Heart right ventricle (tissue), 16 donors: Measurements from ENCODE around the gene CNKSR2. TPM values are rescaled to one million over a fixed set of nuclear protein-coding genes. Genes with fewer than 3 reads are reported as not detected.

Source experiments
- ATAC-seq, 8 donors: fragments of 200-7000 bp; cut with Tn5 transposase; one replicate each; pipeline ENCODE4 v1.9.1; 2020; ENCODE audit warnings: mild to moderate bottlenecking in 8 of 8, moderate library complexity in 8 of 8, moderate number of reproducible peaks in 1 of 8
- DNase-seq, 2 donors: peaks; one replicate each; pipeline ENCODE4 v3.0.0-alpha.2; 2020
- H3K27ac ChIP-seq, 10 donors: fragments of 200-600 bp; sonication (generic) in 2 of 10; one replicate each; pipeline versions ENCODE4 v1.5.0 to v1.8.0; 2020 to 2022; ENCODE audit warnings: mild to moderate bottlenecking in 3 of 10
- H3K27me3 ChIP-seq, 7 donors: fragments of 200-600 bp; one replicate each; pipeline ENCODE4 v1.8.0; 2021 to 2022; ENCODE audit warnings: mild to moderate bottlenecking in 2 of 7
- H3K36me3 ChIP-seq, 9 donors: fragments of 200-600 bp; sonication (generic) in 1 of 9; one replicate each; pipeline versions ENCODE4 v1.5.0 to v1.8.0; 2020 to 2022; ENCODE audit warnings: mild to moderate bottlenecking in 2 of 9
- H3K4me1 ChIP-seq, 9 donors: fragments of 200-600 bp; sonication (generic) in 1 of 9; one replicate each; pipeline versions ENCODE4 v1.5.0 to v1.8.0; 2020 to 2022; ENCODE audit warnings: mild to moderate bottlenecking in 4 of 9
- H3K4me3 ChIP-seq, 10 donors: fragments of 200-600 bp; sonication (generic) in 2 of 10; one replicate each; pipeline versions ENCODE4 v1.5.0 to v1.8.0; 2020 to 2022; ENCODE audit warnings: mild to moderate bottlenecking in 7 of 10, moderate library complexity in 2 of 10
- H3K9me3 ChIP-seq, 11 donors: fragments of 200-600 bp in 10 of 11; sonication (generic) in 2 of 11; one replicate each; pipeline versions ENCODE4 v1.5.0 to v1.8.0; 2013 to 2022; ENCODE audit warnings: mild to moderate bottlenecking in 2 of 11, control low read depth in 1 of 11, moderate library complexity in 1 of 11
- WGBS, 2 donors: extraction: QIAGEN DNeasy Blood & Tissue Kit; methylation state at CpG; one replicate each; pipeline ENCODE4 v1.1.7; 2013; ENCODE audit warnings: inconsistent platforms in 1 of 2; 5-methylcytosine and 5-hydroxymethylcytosine counted together
- intact Hi-C, 10 donors: fragments of 100-400 bp; cut with DNase I; formaldehyde crosslinking; loops; one replicate each; pipeline versions ENCODE4 v1.11.1 to v1.14.2; 2022
- polyA plus RNA-seq, 2 donors: library from polyadenylated mRNA; stranded (reverse); fragments of 200-250 nt; gene quantifications; one replicate each; pipeline ENCODE4 v1.2.3, GENCODE V29; 2013
- total RNA-seq, 10 donors: library from RNA; stranded (reverse); fragmentation: NEBNext Ultra II Directional in 3 of 10; extraction: Animal tissue kit (Norgen Biotek cat#: 25700) in 3 of 10; gene quantifications; one replicate each; pipeline versions ENCODE4 v1.2.1 to v1.2.4, GENCODE V29; 2021 to 2023
- TF ChIP-seq, protein P1 (sequence below), 9 donors: fragments of 200-600 bp; sonication (generic) in 2 of 9; IDR thresholded peaks; one replicate each; pipeline versions ENCODE4 v1.5.0 to v1.8.0; 2021 to 2022; ENCODE audit warnings: antibody characterized with exemption in 9 of 9, mild to moderate bottlenecking in 5 of 9, moderate library complexity in 1 of 9
- donor health status: Arrhythmogenic right ventricular cardiomyopathy.
- donor health status: ischemic (EF 13 %, LVEDD 7.1; RV severe dilation, severe dysfunction).
- donor health status: healthy with polysubstance abuse.
- donor health status: DM: no; HTN: yes; CAD: no.
- donor health status: DM: no; HTN: no; CAD: no.
- donor health status: ischemic (EF 25% LVEDD 6.9; RV normal size, moderate dysfunction).
- donor health status: ischemic (EF 25% LVEDD 5.7; RV mildly dilated, moderate dysfunction).
- donor health status: healthy.
- donor health status: DM: yes; HTN: yes; CAD: no.
- donor health status: Ischemic cardiomyopathy.
- donor health status: ischemic (EF 35%, LVEDD 5.7; RV mildly dilated, moderate dysfunction).
- donor health status: nonischemic (EF 11% LVEDD 7.7; RV severe dilation, severe dysfunction).
- donor health status: DM: yes; HTN: yes; CAD: no.
- donor health status: PGD.
- donor health status: ischemic (EF 29% LVEDD 5.4; RV normal size, mild dysfunction).
- donor health status: nonischemic (EF 23%, LVEDD 6.1; RV moderate dilation, normal function).

The CNKSR2 gene
- total and polyA plus RNA-seq, 12 donors = 0.03 to 1.6 (median 0.44) TPM

DNA sequence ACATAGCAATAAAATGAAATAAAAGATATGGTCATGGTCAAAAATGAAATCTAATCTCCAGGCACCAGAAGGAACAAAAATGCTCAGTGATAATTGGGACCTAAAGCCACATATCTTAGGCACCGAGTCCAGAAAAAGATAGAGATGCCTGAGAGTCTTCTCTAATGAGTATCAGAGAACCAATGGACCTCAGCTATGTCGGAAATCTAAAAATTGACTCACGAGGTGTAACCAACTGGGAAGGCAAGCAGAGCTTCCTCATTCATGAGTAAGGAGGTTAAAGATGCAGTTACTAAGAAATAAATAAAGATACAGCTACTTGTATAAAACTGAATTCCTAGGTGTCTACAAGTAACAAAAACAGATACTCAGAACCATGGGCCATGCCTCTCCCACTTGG, 211.8 kb downstream of the CNKSR2 start:
- no peaks in the 10 kb centered on the region for H3K36me3 ChIP-seq
- WGBS, 2 donors = 81 to 87% methylated on average over 3 of the region's 3 CpGs
- no peak for DNase-seq
- intact Hi-C loops = no loop called here
- TF ChIP-seq, protein P1, sequence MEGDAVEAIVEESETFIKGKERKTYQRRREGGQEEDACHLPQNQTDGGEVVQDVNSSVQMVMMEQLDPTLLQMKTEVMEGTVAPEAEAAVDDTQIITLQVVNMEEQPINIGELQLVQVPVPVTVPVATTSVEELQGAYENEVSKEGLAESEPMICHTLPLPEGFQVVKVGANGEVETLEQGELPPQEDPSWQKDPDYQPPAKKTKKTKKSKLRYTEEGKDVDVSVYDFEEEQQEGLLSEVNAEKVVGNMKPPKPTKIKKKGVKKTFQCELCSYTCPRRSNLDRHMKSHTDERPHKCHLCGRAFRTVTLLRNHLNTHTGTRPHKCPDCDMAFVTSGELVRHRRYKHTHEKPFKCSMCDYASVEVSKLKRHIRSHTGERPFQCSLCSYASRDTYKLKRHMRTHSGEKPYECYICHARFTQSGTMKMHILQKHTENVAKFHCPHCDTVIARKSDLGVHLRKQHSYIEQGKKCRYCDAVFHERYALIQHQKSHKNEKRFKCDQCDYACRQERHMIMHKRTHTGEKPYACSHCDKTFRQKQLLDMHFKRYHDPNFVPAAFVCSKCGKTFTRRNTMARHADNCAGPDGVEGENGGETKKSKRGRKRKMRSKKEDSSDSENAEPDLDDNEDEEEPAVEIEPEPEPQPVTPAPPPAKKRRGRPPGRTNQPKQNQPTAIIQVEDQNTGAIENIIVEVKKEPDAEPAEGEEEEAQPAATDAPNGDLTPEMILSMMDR (IDR thresholded peaks at IDR 0.05) = no peak
- no peaks in the 10 kb centered on the region for H3K27me3 ChIP-seq
- no peak overlapping the region for H3K27ac ChIP-seq
- no peak for ATAC-seq
- no peaks in the 10 kb centered on the region for H3K4me1 ChIP-seq
- H3K4me3 ChIP-seq = no peak overlapping the region
- peaks cover 0 to 20% (median 0%) of the 10 kb centered on the region in 11 donors for H3K9me3 ChIP-seq

DNA sequence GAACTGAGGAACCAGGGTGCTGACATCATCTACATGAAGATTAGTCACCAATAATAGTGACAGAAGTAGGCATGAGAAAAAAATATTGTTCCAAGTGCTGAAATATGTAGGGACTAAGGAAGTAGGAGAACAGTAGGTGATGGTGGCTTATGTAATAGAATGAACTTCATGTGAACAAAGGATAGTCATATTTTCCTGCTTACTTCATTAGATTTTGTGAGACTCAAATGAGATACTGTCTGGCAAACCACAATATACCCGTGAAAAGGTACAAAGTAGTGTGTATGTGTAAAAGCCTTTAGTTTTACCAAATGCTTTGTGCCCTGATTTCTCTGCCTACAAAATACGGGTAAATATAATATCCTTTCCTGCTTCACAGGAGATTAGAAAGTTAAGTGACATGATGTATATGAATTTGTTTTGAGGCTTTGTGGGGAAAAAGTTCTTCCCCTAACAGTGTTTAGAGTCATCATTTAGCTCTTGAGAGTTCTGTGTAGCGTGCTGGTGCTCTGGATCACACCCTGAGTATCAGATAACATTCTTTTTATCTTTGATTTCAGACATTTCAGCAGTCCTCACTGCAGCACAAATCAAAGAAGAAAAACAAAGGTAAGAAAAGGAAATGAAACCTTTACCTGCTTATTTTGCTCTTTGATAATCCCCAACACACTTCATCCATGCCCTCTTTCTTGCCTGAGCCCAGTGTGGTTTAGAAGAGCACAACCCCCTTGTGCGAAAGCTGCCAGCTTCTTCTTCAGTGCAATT, 216.0 kb downstream of the CNKSR2 start:
- Histone ChIP-seq H3K27ac (no peak overlapping the region), H3K36me3 (no peaks in the 10 kb centered on the region), H3K4me3 (no peak overlapping the region), H3K4me1 (no peaks in the 10 kb centered on the region), H3K27me3 (no peaks in the 10 kb centered on the region), H3K9me3 (peaks cover 0 to 20% (median 0%) of the 10 kb centered on the region in 11 donors)
- DNase-seq = no peak
- 83 to 85% methylated on average over 4 of the region's 4 CpGs for WGBS, 2 donors
- intact Hi-C loops = no loop called here
- ATAC-seq = no peak
- TF ChIP-seq, protein P1 (IDR thresholded peaks at IDR 0.05) = no peak

DNA sequence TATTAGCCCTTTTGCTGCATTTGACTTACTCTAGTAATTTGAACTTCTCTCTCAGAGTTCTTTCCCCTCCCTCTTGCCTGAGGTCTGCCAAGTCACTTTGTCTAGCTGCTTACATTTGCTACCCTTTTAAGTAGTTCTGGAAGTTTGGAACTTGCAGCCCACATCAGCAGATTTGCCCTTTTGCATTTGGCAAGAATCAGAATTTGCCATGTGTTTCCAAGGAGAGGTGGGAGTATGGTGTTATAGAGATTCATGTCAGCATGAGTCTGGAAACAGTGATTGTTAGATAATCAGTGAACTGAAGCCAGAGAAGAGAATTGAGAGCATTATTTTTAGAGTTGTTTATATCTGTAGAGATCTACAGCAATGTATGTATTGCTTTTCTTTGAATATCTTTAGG, 231.8 kb downstream of the CNKSR2 start:
- TF ChIP-seq, protein P1 (IDR thresholded peaks at IDR 0.05) = no peak
- ATAC-seq (no peak), DNase-seq (no peak)
- no peaks in the 10 kb centered on the region for H3K27me3 ChIP-seq
- intact Hi-C loops = no loop called here
- no peak overlapping the region for H3K4me3 ChIP-seq
- no peaks in the 10 kb centered on the region for H3K36me3 ChIP-seq
- H3K27ac ChIP-seq = no peak overlapping the region
- H3K4me1 ChIP-seq = peaks cover 0 to 5% (median 0%) of the 10 kb centered on the region in 9 donors
- no peaks in the 10 kb centered on the region for H3K9me3 ChIP-seq

DNA sequence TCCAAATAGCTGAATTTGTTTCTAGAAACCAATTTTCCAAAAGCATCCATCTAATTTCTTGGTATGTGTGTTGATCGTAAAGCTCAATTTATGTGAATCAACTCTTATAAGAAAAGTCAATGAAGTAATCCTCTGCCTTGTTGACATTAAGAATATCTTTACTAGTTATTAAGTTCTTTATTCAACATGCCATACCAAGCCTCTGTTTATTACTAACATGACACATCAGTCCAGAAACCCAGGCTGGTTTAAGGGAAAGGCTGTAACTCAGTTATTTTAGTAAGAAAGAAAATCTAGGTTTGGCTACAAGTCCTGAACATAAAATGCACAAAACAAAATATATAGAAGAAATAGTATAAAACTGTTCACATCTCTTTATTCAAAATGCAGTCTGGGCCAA, 235.9 kb downstream of the CNKSR2 start:
- H3K4me1 ChIP-seq = peaks cover 0 to 5% (median 0%) of the 10 kb centered on the region in 9 donors
- H3K4me3 ChIP-seq = no peak overlapping the region
- H3K36me3 ChIP-seq = no peaks in the 10 kb centered on the region
- H3K9me3 ChIP-seq = no peaks in the 10 kb centered on the region
- TF ChIP-seq, protein P1 (IDR thresholded peaks at IDR 0.05) = no peak
- ATAC-seq (no peak), DNase-seq (no peak)
- intact Hi-C loops = no loop called here
- 94 to 97% methylated on average over 1 of the region's 1 CpG for WGBS, 2 donors
- peaks cover 0 to 9% (median 0%) of the 10 kb centered on the region in 7 donors for H3K27me3 ChIP-seq
- H3K27ac ChIP-seq = no peak overlapping the region
